ENCODE measurements around the gene SHOC1.

SHOC1 gene

DNA sequence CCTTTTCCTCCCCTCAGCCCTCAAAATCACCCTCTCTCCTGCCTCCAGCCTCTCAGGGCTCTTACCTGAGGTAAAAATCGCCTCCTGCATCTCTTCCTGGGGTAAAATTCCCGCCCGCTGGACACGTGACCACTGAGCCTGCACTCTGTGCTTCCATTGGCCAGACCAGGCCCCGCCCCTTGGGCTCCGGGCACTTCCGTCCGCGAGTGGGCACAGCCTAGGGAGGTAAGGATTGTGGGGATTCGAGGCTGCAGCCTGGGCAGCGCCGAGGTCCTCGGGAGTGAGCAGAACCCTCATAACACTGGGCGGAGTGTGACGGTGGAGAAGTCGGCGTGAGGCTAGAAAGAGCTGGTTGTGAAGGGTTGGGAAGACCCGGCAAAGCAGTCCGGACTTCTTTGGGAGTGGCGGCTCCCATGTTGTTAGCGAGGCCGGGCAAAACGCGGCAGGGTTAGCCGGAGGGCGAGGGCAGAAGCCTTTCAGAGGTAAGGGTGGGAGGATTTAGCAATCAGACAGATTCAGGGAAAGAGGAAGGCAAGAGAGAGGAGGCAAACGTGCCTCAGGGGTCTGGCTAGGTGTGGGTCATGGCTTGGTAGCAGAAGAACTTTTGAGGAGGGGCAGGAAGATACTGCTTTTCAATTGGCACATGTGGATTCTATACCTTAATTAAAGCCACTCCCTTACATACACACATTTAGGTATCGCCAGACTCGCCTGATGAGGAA, at the start of gene SHOC1:
TSS of gene SHOC1 (minus strand) at position 103 of the 722 bp plus-strand sequence. CDS start 3,519 bp downstream, outside the sequence.
- Mint-ChIP-seq H3K27me3 (no peaks in the 10 kb centered on the region), H3K36me3 (ENCODE audit: insufficient read depth) (no peaks in the 10 kb centered on the region), H3K4me1 (no peaks in the 10 kb centered on the region), H3K27ac (ENCODE audit: low read depth) (no peak within 1 kb of the TSS), H3K4me3 (no peak within 1 kb of the TSS), H3K9me3 (no peaks in the 10 kb centered on the region)
- DNase-seq (ENCODE audit: low spot score in 2 of 2) (no peak), ATAC-seq (replicated peaks; ENCODE audit: extremely low read depth, poor library complexity, severe bottlenecking) (no peak)

DNA sequence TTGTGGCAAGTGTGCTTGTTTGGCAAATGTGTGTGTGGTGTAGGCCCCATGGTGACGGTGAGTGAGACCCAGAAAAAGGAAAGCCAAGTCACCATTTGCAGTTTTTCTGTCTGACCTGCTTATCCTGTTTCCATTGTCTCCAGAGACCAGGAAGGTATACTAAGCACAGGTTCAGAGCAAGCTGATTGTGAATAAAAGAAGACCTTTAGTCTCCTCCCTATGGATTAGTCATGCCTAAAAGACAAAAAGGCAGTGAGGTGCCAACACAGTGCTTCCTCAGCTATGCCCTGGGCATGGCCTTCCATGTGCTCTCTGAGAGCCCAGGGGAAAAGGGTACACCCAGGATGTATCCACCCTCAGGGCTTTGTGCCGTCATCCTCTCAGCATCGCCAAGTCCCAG, 49.2 kb upstream of the SHOC1 start:
- Mint-ChIP-seq H3K9me3 (no peaks in the 10 kb centered on the region), H3K27ac (ENCODE audit: low read depth) (no peak overlapping the region), H3K27me3 (no peaks in the 10 kb centered on the region)

DNA sequence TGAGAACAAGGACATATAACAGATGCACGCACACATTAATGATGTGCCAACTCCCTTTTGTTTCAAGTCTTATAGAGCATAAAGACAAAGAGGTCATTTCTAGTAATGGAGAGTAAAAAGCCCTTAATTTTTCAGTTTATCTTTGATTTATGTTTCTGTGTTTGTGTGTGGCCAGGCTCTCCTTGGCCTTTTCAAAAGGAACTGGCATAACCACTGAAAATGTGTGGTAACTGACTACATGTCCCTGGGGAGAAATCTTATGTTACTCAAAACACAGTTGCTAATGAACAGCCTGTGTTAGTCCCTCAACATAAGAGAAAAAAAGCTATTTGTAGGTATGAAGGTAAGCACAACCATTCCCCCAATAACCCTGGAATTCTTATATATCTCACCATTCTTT, 47.6 kb upstream of the SHOC1 start:
- Mint-ChIP-seq H3K9me3 (no peaks in the 10 kb centered on the region), H3K27ac (ENCODE audit: low read depth) (no peak overlapping the region), H3K27me3 (peaks cover 10% of the 10 kb centered on the region), H3K36me3 (ENCODE audit: insufficient read depth) (no peaks in the 10 kb centered on the region), H3K4me1 (no peaks in the 10 kb centered on the region), H3K4me3 (no peak overlapping the region)
- DNase-seq (ENCODE audit: low spot score in 2 of 2) (no peak), ATAC-seq (replicated peaks; ENCODE audit: extremely low read depth, poor library complexity, severe bottlenecking) (no peak)

More for the DNA sequence above, 49.2 kb upstream of the SHOC1 start:
- Mint-ChIP-seq H3K4me3 (no peak overlapping the region), H3K4me1 (no peaks in the 10 kb centered on the region), H3K36me3 (ENCODE audit: insufficient read depth) (peaks cover 2% of the 10 kb centered on the region)
- ATAC-seq (replicated peaks; ENCODE audit: extremely low read depth, poor library complexity, severe bottlenecking) (no peak), DNase-seq (ENCODE audit: low spot score in 2 of 2) (no peak)

DNA sequence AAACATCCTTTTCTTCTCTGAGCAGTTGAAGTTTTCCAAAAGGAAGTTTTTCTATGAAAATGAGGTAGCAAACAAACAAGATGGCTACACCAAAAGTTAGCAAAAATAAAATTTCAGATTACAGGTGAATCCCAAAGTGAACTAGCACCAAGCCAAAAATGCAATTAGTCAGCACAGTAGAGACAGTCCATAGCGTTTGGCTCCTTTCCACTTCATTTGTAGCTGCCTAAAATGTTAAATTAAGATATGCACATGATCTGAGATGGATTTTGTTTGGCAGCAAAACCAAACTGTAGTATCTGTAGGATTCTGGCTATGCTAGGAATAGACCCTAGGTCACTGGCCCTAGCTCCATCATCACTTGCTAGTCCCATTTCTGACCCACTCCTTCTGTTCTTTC, 45.7 kb upstream of the SHOC1 start:
- H3K4me3 Mint-ChIP-seq, result no peak overlapping the region
- no peaks in the 10 kb centered on the region for H3K36me3 Mint-ChIP-seq (ENCODE audit: insufficient read depth)
- no peak for ATAC-seq (replicated peaks; ENCODE audit: extremely low read depth, poor library complexity, severe bottlenecking)
- no peaks in the 10 kb centered on the region for H3K9me3 Mint-ChIP-seq
- H3K27ac Mint-ChIP-seq (ENCODE audit: low read depth), result no peak overlapping the region
- H3K27me3 Mint-ChIP-seq, result peaks cover 10% of the 10 kb centered on the region
- DNase-seq (ENCODE audit: low spot score in 2 of 2), result no peak
- no peaks in the 10 kb centered on the region for H3K4me1 Mint-ChIP-seq

DNA sequence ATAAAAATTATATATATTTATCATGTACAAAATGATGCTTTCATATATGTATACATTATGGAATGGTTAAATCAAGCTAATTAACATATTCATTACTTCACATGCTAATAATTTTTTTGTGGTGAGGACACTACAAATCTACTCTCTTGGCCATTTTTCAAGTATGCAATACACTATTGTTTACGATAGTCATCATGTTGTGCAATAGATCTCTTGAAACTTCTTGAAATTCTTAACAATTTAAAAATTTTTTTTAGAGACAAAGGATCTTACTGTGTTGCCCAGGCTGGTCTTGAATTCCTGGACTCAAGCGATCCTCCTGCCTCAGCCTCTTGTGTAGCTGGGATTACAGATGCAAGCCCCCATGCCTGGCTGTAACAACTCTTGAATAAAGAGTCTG, 45.2 kb upstream of the SHOC1 start:
- no peak for ATAC-seq (replicated peaks; ENCODE audit: extremely low read depth, poor library complexity, severe bottlenecking)
- Mint-ChIP-seq H3K4me3 (no peak overlapping the region), H3K36me3 (ENCODE audit: insufficient read depth) (no peaks in the 10 kb centered on the region), H3K9me3 (no peaks in the 10 kb centered on the region), H3K27ac (ENCODE audit: low read depth) (no peak overlapping the region), H3K4me1 (no peaks in the 10 kb centered on the region), H3K27me3 (peaks cover 10% of the 10 kb centered on the region)
- DNase-seq (ENCODE audit: low spot score in 2 of 2), result no peak

DNA sequence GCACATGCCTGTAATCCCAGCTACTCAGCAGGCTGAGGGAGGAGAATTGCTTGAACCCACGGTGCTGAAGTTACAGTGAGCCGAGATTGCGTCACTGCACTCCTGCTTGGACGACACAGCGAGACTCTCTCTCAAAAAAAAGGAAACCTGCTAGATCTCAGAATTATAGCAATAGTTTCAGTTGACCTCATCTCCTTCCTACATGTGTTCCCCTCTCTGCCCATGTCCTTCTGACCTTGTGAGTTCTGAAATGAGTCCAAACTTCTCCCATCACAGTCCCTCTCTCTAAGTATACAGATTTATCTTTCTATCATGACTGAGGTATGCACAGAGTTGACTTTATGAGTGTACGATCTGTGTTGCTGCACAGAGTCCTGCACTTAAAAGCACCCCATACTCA, 44.6 kb upstream of the SHOC1 start:
- no peaks in the 10 kb centered on the region for H3K9me3 Mint-ChIP-seq
- H3K36me3 Mint-ChIP-seq (ENCODE audit: insufficient read depth), result no peaks in the 10 kb centered on the region
- peaks cover 10% of the 10 kb centered on the region for H3K27me3 Mint-ChIP-seq
- ATAC-seq (replicated peaks; ENCODE audit: extremely low read depth, poor library complexity, severe bottlenecking) (no peak), DNase-seq (ENCODE audit: low spot score in 2 of 2) (no peak)
- no peaks in the 10 kb centered on the region for H3K4me1 Mint-ChIP-seq
- no peak overlapping the region for H3K27ac Mint-ChIP-seq (ENCODE audit: low read depth)
- H3K4me3 Mint-ChIP-seq, result no peak overlapping the region

DNA sequence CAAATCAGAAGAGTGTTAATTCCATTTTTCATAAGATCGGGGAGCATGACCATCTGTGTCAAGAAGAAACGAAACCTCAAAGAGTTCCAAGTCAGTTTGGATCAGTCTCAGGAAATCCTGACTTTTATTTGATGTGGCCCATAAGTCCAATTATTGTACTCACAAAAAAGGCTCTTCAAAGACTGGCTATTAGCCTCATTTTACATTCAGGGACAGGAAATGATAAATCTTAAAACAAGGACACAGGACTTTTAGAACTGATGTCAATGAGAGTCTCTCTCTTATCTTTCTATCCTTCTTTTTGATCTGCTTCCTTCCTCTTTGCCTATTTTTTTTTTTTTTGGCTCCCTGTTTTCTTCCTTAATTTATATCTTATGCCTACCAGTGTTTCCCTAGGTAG, 43.7 kb upstream of the SHOC1 start:
- Mint-ChIP-seq H3K4me3 (no peak overlapping the region), H3K4me1 (no peaks in the 10 kb centered on the region), H3K27me3 (peaks cover 10% of the 10 kb centered on the region), H3K9me3 (no peaks in the 10 kb centered on the region), H3K36me3 (ENCODE audit: insufficient read depth) (no peaks in the 10 kb centered on the region), H3K27ac (ENCODE audit: low read depth) (no peak overlapping the region)
- no peak for ATAC-seq (replicated peaks; ENCODE audit: extremely low read depth, poor library complexity, severe bottlenecking)
- DNase-seq (ENCODE audit: low spot score in 2 of 2), result no peak

DNA sequence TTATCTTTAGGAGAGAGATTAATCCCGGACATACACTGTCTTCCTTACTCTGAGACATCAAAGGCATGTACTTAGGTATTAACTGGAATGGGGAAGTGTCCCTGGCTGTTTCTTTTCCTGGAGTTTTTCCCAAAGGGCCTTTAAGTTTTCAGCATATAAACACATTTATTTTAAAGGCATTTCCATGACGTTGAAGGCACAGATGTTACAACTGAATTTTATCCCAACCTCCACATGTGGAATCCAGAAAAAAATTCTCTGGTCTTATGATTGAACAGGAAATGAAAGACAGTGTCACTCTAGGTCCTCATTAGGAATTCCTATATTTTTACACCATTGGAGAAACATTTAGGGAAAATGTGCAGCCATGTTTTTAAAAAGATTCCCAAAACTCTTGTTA, 41.6 kb upstream of the SHOC1 start:
- H3K4me1 Mint-ChIP-seq, result no peaks in the 10 kb centered on the region
- H3K27ac Mint-ChIP-seq (ENCODE audit: low read depth), result no peak overlapping the region
- H3K27me3 Mint-ChIP-seq, result peaks cover 10% of the 10 kb centered on the region
- no peak overlapping the region for H3K4me3 Mint-ChIP-seq
- H3K9me3 Mint-ChIP-seq, result no peaks in the 10 kb centered on the region
- H3K36me3 Mint-ChIP-seq (ENCODE audit: insufficient read depth), result no peaks in the 10 kb centered on the region
- DNase-seq (ENCODE audit: low spot score in 2 of 2) (no peak), ATAC-seq (replicated peaks; ENCODE audit: extremely low read depth, poor library complexity, severe bottlenecking) (no peak)

DNA sequence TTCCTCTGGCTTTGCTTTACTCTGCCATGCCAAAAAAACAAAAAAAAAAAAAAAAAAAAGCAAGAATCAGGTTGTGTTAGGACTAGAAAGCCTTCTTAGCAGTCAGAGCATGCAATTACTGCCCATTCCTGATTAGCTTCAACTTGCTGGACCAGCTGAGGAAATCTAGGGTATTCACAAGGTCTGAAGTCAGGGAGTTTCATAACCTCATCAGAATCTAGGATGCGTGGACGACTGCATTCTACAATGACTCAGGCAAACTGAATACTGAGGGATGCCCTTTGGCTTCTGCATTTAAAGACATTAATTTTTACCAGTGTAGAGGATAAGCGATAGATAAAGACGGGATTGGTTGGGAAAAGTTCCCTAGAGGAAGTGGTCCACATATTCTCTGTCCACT, 39.2 kb upstream of the SHOC1 start:
- H3K27me3 Mint-ChIP-seq, result peaks cover 10% of the 10 kb centered on the region
- no peak overlapping the region for H3K4me3 Mint-ChIP-seq
- no peaks in the 10 kb centered on the region for H3K9me3 Mint-ChIP-seq
- no peaks in the 10 kb centered on the region for H3K4me1 Mint-ChIP-seq
- no peak overlapping the region for H3K27ac Mint-ChIP-seq (ENCODE audit: low read depth)
- DNase-seq (ENCODE audit: low spot score in 2 of 2) (no peak), ATAC-seq (replicated peaks; ENCODE audit: extremely low read depth, poor library complexity, severe bottlenecking) (no peak)
- H3K36me3 Mint-ChIP-seq (ENCODE audit: insufficient read depth), result no peaks in the 10 kb centered on the region

DNA sequence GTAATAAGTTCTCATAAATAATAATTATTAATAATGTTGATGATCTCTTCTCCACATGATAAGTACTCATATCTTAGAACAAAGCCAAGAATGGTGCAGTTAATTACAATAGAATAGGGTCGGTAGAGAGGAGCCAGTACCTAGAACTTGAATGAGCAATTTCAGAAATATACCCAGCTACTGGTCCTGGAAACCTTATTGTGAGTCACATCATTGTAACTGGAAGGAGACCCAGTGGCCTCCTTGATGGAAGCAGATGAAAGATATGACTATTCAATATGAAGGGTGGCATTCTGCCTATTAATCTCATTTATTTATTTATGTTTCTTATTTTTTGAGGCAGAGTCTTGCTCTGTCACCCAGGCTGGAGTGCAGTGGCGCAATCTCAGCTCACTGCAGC, 37.7 kb upstream of the SHOC1 start:
- Mint-ChIP-seq H3K27me3 (peaks cover 2% of the 10 kb centered on the region), H3K36me3 (ENCODE audit: insufficient read depth) (no peaks in the 10 kb centered on the region), H3K27ac (ENCODE audit: low read depth) (no peak overlapping the region), H3K4me1 (no peaks in the 10 kb centered on the region), H3K9me3 (no peaks in the 10 kb centered on the region), H3K4me3 (no peak overlapping the region)
- ATAC-seq (replicated peaks; ENCODE audit: extremely low read depth, poor library complexity, severe bottlenecking) (no peak), DNase-seq (ENCODE audit: low spot score in 2 of 2) (no peak)

DNA sequence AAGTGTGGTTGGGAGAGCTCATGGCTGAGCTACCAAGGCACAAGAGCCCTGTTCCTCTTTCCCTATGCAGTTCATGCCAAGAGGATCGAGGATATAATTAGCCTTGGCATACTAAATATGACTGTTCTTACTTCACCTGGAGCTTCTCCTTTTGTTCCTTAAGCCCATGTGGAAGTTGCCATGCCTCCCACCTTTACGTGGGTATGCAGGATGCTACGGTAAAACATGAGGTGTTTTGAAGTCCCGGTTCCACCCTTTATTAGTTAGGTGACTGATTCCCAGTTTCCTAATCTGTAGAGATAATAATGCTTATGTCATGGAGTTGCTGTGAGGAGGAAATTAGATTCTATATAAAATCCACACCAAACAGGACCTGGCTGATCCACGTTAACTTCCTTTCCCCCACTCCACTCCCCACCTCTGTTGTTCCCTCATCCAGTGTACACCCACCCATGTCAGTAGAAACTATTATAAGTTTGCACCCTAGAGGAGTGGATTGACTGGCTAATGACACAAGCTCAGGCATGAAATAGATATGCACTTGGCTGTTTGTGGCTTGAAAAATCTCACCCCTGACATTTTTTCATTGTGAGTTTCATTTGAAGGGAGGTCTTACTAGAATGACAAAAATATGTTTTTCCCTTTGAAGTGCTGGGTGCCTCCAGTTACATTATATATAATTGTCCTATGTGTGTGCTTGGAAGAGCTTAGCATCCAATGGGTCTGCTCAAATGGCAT, 36.8 kb upstream of the SHOC1 start:
- no peaks in the 10 kb centered on the region for H3K4me1 Mint-ChIP-seq
- H3K9me3 Mint-ChIP-seq, result no peaks in the 10 kb centered on the region
- no peaks in the 10 kb centered on the region for H3K27me3 Mint-ChIP-seq
- no peaks in the 10 kb centered on the region for H3K36me3 Mint-ChIP-seq (ENCODE audit: insufficient read depth)
- no peak overlapping the region for H3K27ac Mint-ChIP-seq (ENCODE audit: low read depth)
- ATAC-seq (replicated peaks; ENCODE audit: extremely low read depth, poor library complexity, severe bottlenecking), result no peak
- no peak for DNase-seq (ENCODE audit: low spot score in 2 of 2)
- H3K4me3 Mint-ChIP-seq, result no peak overlapping the region

DNA sequence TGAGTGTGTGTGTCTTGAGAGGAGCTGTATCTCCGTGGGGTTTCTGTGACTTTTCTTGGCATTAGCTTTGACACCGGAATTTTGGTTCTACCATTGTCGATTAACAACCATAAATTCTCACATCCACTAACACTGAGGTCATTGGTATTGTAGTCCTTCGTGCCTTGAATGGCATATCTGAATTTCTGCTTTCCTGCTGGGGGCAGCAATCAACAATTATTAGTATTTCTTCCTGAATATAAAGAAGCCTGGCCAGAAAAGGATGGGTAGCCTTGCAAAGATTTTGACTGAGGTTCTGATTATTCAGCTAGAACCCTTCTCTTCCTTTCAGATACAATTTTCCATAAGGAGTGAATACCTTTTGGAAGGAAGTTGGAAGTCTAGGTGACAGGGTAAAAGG, 33.5 kb upstream of the SHOC1 start:
- no peaks in the 10 kb centered on the region for H3K9me3 Mint-ChIP-seq
- no peaks in the 10 kb centered on the region for H3K27me3 Mint-ChIP-seq
- DNase-seq (ENCODE audit: low spot score in 2 of 2), result no peak
- H3K36me3 Mint-ChIP-seq (ENCODE audit: insufficient read depth), result no peaks in the 10 kb centered on the region
- H3K4me1 Mint-ChIP-seq, result no peaks in the 10 kb centered on the region
- H3K27ac Mint-ChIP-seq (ENCODE audit: low read depth), result no peak overlapping the region
- no peak for ATAC-seq (replicated peaks; ENCODE audit: extremely low read depth, poor library complexity, severe bottlenecking)
- H3K4me3 Mint-ChIP-seq, result no peak overlapping the region

DNA sequence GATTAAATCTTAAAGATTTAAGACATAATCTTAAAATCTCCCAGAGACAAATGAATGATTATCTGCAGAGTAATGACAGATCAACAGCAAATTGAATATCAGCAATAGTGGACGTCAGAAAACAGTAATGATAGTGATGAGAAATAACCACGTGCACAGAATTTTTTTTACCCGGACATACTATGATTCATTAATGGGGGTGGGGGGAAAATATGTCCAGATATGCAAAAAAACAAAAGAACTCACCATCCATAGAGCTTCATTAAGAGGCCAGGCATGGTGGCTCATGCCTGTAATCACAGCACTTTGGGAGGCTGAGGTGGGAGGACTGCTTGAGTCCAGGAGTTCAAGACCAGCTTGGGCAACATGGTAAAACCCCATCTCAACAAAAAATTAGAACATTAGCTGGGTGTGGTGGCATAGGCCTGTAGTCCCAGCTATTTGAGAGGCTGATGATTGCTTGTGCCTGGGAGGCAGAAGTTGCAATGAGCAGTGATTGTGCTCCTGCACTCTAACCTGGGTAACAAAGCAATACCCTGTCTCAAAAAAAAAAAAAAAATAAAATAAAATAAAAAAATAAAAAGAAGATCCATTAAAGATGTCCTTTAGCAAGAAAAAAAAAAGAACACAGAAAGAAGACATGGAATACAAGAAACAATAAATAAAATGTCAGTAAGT, 30.9 kb upstream of the SHOC1 start:
- Mint-ChIP-seq H3K4me1 (no peaks in the 10 kb centered on the region), H3K9me3 (no peaks in the 10 kb centered on the region)
- no peak for DNase-seq (ENCODE audit: low spot score in 2 of 2)

More for the DNA sequence above, 30.9 kb upstream of the SHOC1 start:
- Mint-ChIP-seq H3K27me3 (peaks cover 9% of the 10 kb centered on the region), H3K4me3 (no peak overlapping the region), H3K27ac (ENCODE audit: low read depth) (no peak overlapping the region), H3K36me3 (ENCODE audit: insufficient read depth) (no peaks in the 10 kb centered on the region)
- no peak for ATAC-seq (replicated peaks; ENCODE audit: extremely low read depth, poor library complexity, severe bottlenecking)
